ACC112 (cell line): ENCODE results near the gene ECSIT.
"Not testable (repeated sequence)": the region's sequence is repeated elsewhere in the genome, so short reads cannot be mapped to it uniquely, and the experiment has no call there.

ENCODE experiments used
- H2AFZ ChIP-seq: fragments of 200-600 bp; sonication (generic); one replicate; pipeline ENCODE4 v1.6.0; 2017; ENCODE audit warnings: antibody characterized with exemption, low read length; ENCODE audit not compliant: unreplicated experiment
- H3K27ac ChIP-seq: fragments of 200-600 bp; sonication (generic); 2 replicates; pipeline ENCODE4 v1.5.1; 2014; ENCODE audit warnings: low read depth, mild to moderate bottlenecking, antibody characterized with exemption, low read length, moderate library complexity
- H3K27me3 ChIP-seq: fragments of 200-600 bp; sonication (generic); 2 replicates; pipeline ENCODE4 v1.6.1; 2014; ENCODE audit warnings: mild to moderate bottlenecking, antibody characterized with exemption, low read length, moderate library complexity, mixed read lengths; ENCODE audit not compliant: insufficient read depth
- H3K36me3 ChIP-seq: fragments of 200-600 bp; sonication (generic); 2 replicates; pipeline ENCODE4 v1.6.1; 2016; ENCODE audit warnings: mild to moderate bottlenecking, antibody characterized with exemption, low read length, moderate library complexity, mixed read lengths; ENCODE audit not compliant: insufficient read depth
- H3K4me1 ChIP-seq: fragments of 200-600 bp; sonication (generic); one replicate; pipeline ENCODE4 v1.6.1; 2016; ENCODE audit warnings: low read length, mixed read lengths; ENCODE audit not compliant: insufficient read depth, unreplicated experiment, control insufficient read depth
- H3K4me3 ChIP-seq: fragments of 200-600 bp; sonication (generic); 2 replicates; pipeline ENCODE4 v1.5.1; 2014; ENCODE audit warnings: mild to moderate bottlenecking, low read depth, low read length
- H3K79me2 ChIP-seq: fragments of 200-600 bp; sonication (generic); one replicate; pipeline ENCODE4 v1.6.0; 2016; ENCODE audit warnings: low read length; ENCODE audit not compliant: control insufficient read depth, unreplicated experiment, insufficient read depth

ECSIT gene

GRCh38 chr19:11528551-11529341 lies at the start of gene ECSIT:
ECSIT (minus strand) TSS chr19:11529134; CDS start chr19:11519170, 9,964 bp downstream.
- Histone ChIP-seq H2AFZ (peak within 1 kb of the TSS; percentile 73), H3K27ac (peak within 1 kb of the TSS; percentile 83), H3K79me2 (no peaks in the 10 kb centered on the region), H3K4me1 (peaks cover 14% of the 10 kb centered on the region), H3K36me3 (no peaks in the 10 kb centered on the region), H3K4me3 (peak within 1 kb of the TSS; percentile 99), H3K27me3 (no peaks in the 10 kb centered on the region)

- no peak within 1 kb of the TSS for H3K27ac ChIP-seq
- H3K36me3 ChIP-seq = no peaks in the 10 kb centered on the region
- peaks cover 10% of the 10 kb centered on the region for H3K4me1 ChIP-seq
- no peak within 1 kb of the TSS for H3K4me3 ChIP-seq
- no peaks in the 10 kb centered on the region for H3K79me2 ChIP-seq
- H3K27me3 ChIP-seq = no peaks in the 10 kb centered on the region; the same call in 1 of the 2 replicates
- H2AFZ ChIP-seq = no peak within 1 kb of the TSS
Measured at GRCh38 chr19:11577451-11578257, 48.7 kb upstream of the ECSIT start, which contains the start of gene ACP5. ACP5 (minus strand) TSS chr19:11577645; CDS start chr19:11577317, 328 bp downstream.

GRCh38 chr19:11576227-11576626 lies 47.3 kb upstream of the ECSIT start:
- Histone ChIP-seq H2AFZ (no peak overlapping the region), H3K27me3 (no peaks in the 10 kb centered on the region; the same call in 1 of the 2 replicates), H3K27ac (no peak overlapping the region), H3K36me3 (no peaks in the 10 kb centered on the region), H3K4me1 (peaks cover 5% of the 10 kb centered on the region), H3K4me3 (no peak overlapping the region), H3K79me2 (no peaks in the 10 kb centered on the region)

- no peak overlapping the region for H3K27ac ChIP-seq
Measured at GRCh38 chr19:11574689-11575088, 45.8 kb upstream of the ECSIT start.

GRCh38 chr19:11573763-11574162 lies 44.8 kb upstream of the ECSIT start:
- not testable (repeated sequence) for H3K27me3 ChIP-seq, H2AFZ ChIP-seq, H3K27ac ChIP-seq, H3K4me3 ChIP-seq, H3K36me3 ChIP-seq, H3K79me2 ChIP-seq, H3K4me1 ChIP-seq

More at GRCh38 chr19:11574689-11575088, 45.8 kb upstream of the ECSIT start:
- H3K36me3 ChIP-seq = no peaks in the 10 kb centered on the region
- no peak overlapping the region for H2AFZ ChIP-seq
- no peaks in the 10 kb centered on the region for H3K4me1 ChIP-seq
- H3K79me2 ChIP-seq = no peaks in the 10 kb centered on the region
- H3K4me3 ChIP-seq = no peak overlapping the region
- no peaks in the 10 kb centered on the region; the same call in 1 of the 2 replicates for H3K27me3 ChIP-seq

- not testable (repeated sequence) for H3K79me2 ChIP-seq, H3K27ac ChIP-seq, H3K4me3 ChIP-seq, H3K27me3 ChIP-seq, H3K4me1 ChIP-seq, H3K36me3 ChIP-seq, H2AFZ ChIP-seq
Measured at GRCh38 chr19:11573354-11573753, 44.4 kb upstream of the ECSIT start.

GRCh38 chr19:11570039-11570462 lies 41.1 kb upstream of the ECSIT start:
- Histone ChIP-seq H3K27ac (no peak overlapping the region), H3K79me2 (no peaks in the 10 kb centered on the region), H3K4me1 (no peaks in the 10 kb centered on the region), H3K36me3 (no peaks in the 10 kb centered on the region), H2AFZ (no peak overlapping the region), H3K4me3 (no peak overlapping the region), H3K27me3 (no peaks in the 10 kb centered on the region)

GRCh38 chr19:11566164-11566563 lies 37.2 kb upstream of the ECSIT start:
- no peaks in the 10 kb centered on the region for H3K27me3 ChIP-seq

GRCh38 chr19:11565649-11565980 lies 36.7 kb upstream of the ECSIT start:
- H3K36me3 ChIP-seq, H3K4me1 ChIP-seq, H2AFZ ChIP-seq, H3K79me2 ChIP-seq, H3K27me3 ChIP-seq, H3K27ac ChIP-seq, H3K4me3 ChIP-seq: not testable (repeated sequence)

More at GRCh38 chr19:11566164-11566563, 37.2 kb upstream of the ECSIT start:
- no peaks in the 10 kb centered on the region for H3K4me1 ChIP-seq
- H2AFZ ChIP-seq = no peak overlapping the region
- H3K79me2 ChIP-seq = no peaks in the 10 kb centered on the region
- H3K4me3 ChIP-seq = no peak overlapping the region
- no peaks in the 10 kb centered on the region for H3K36me3 ChIP-seq
- no peak overlapping the region for H3K27ac ChIP-seq

- H2AFZ ChIP-seq, H3K36me3 ChIP-seq, H3K27me3 ChIP-seq, H3K27ac ChIP-seq, H3K79me2 ChIP-seq, H3K4me3 ChIP-seq, H3K4me1 ChIP-seq: not testable (repeated sequence)
Measured at GRCh38 chr19:11564082-11564807, 35.3 kb upstream of the ECSIT start.
